T-helper 22 cell (primary cell): ENCODE data around the gene TTC12.

Experiments used
- DNase-seq: peaks from one replicate; pipeline ENCODE4 v3.0.0-alpha.2; 2020; ENCODE audit warnings: low read depth

The TTC12 gene

DNA sequence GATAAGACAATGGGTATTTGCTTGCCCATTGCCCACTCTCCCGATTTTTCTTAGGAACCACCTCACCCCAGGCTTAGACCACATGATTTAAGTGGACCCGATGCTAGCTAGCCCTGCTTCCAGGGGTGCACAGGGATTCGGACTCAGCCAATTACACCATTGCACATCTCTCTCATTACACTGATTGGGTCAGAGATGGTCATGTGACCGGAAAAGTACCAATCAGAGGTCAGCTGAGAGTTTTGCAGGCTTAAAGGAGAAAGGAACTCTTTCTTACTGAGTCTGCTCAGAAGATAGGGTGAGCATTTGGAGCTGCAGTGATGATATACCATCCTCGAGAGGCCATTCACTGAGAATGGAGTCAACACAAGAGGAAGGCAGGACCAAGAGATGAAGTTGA is 61.0 kb downstream of the TTC12 start:
- no peak for DNase-seq

DNA sequence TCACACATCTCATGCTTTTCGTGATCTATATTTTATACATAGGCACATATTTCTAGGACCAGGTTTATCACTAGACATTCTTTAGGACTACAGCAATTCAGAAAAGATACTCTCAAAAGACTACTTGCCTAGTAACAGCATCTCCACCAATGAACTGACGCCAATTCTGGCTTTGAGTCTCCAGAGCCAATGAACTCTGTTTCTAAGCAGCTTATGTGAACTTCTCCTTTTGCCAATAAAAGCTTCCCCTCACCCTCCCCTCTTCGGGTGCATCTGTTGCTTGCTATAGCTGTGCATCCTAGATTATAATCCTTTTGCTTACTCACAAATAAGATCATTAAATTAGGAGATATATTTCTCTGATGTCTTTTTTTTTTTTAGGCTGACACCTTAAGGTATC is 61.8 kb downstream of the TTC12 start:
- no peak for DNase-seq

DNA sequence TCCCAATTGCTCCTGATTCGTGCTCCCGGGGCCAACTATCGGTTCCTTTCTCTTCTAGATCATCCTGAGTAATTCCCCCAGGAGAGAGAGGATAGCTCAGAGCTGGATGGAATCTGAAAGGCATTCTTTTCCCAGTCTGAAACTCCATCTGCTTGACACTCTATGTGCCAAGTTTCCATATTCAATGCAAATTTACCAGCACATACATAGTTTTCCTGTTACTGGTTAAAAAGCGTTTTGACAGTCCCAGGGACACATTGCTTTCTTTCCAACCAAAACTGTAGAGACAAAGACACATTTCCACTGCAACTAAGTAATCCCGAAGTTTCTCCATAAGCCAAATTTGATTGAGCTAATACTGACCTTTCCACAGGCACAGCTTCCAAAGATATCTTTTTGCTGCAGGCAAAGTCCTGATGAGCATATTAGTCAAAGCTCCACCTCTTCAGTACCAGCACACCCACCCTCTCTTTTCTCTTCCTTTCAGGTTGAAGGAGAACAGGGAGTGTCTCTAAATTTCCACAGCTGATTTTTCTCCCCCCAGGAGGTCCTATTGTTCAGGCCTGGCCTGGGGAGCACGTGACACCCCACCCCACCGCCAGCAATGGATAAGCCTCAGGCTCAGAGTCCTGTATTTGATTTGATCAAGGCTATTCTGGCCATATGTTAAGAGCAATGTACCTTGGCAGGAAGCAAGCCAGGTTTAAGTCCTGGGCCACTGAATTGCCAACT is 63.5 kb downstream of the TTC12 start:
- DNase-seq: no peak

DNA sequence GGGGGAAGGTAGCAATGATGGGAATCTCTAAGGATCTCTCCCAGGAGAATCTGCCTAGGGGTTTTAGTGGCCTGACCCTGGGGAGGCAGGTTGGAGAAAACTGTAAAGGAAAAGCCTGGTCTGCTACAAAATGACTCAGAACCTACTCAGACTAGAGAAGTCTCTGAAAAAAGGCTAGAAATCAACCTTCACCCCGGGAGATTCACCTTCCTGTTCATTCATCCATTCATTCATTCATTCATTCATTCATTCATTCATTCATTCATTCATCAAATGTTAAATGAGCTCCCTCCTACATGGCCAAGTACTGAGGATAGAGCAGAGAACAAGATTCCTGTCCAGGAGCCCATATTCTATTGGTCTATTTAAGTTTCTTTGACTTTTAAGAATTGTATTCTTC is 64.3 kb downstream of the TTC12 start:
- DNase-seq: no peak

- DNase-seq: no peak
Observed at GRCh38 chr11:113382121-113382520, 67.7 kb downstream of the TTC12 start.

GRCh38 chr11:113384551-113384950 is 70.2 kb downstream of the TTC12 start:
- no peak for DNase-seq

GRCh38 chr11:113385749-113386148 is 71.4 kb downstream of the TTC12 start:
- no peak for DNase-seq

GRCh38 chr11:113386866-113387265 is 72.5 kb downstream of the TTC12 start:
- DNase-seq: no peak

DNA sequence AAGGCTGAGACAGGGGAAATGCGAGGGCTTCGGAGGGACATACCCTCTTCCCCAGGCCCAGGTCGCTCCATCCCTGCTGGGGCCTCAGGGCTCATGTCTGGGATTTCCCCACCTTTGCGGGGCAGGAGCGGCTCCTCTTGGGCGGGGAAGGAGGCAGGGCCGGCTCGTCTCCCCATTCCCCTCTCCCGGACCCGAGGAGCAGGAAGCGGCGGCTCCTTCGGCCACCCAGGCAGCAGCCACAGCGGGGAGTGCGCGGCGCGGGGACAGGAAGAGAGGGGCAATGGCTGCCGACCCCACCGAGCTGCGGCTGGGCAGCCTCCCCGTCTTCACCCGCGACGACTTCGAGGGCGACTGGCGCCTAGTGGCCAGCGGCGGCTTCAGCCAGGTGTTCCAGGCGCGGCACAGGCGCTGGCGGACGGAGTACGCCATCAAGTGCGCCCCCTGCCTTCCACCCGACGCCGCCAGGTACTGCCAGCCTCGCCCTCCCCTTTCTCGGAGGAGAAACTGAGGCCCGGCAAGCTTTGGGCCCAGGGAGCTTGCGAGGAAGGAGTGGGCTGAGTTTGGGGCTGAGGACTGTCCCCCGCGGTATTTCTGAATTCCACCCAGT is 73.3 kb downstream of the TTC12 start, which contains the start of gene ANKK1:
ANKK1 (plus strand) TSS at position 175 of the 607 bp plus-strand sequence; CDS start at position 281, 106 bp downstream.
- DNase-seq: no peak

DNA sequence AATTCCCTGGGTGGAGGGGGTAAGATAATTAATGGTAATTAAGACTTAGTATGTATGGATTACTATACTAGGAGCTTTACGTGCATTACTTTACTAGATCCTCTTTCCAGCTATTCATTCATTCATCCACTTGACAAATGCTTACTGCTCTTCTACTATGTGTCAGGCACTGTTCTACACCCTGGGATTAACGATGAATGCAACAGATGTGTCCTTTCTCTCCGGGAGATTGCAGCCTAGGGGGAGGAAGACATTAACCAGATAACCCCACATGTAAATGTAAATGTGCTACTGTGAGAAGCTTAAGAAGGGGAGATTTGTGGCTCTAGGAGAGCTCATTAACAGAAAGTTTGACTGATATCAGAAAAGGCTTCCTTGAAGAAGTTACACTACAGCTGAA is 74.9 kb downstream of the TTC12 start:
- no peak for DNase-seq

DNA sequence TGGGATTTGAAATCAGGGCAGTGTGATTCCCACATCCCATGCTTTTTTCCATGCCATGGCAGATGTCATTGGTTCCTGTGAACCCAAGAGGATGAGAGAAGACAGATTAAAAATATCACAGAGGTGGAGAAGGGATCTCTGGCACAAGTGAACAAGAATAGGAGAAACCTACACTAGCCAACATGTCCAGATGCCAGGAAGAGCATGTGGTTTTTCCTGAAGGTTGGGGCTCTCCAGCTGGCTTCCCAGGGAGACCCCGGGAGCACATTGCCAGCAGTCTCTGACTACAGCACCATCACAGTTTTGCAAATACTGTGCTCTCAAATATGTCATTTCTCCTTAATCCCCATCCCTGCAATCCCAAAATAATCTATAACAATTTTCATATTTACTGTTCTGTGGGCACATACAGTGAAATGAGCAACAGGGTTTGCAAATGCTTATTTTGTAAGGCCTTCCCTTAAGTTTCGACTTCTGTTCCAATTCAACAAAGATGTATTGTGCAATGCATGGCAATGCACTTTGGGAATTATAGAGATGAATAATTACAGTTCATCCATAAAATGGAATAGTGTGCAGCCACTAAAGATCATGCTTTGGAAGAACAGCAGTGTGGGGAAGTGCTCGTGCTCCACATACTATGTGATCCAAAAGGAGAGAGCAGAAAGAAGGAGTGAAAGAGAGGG is 78.0 kb downstream of the TTC12 start:
- DNase-seq: no peak

DNA sequence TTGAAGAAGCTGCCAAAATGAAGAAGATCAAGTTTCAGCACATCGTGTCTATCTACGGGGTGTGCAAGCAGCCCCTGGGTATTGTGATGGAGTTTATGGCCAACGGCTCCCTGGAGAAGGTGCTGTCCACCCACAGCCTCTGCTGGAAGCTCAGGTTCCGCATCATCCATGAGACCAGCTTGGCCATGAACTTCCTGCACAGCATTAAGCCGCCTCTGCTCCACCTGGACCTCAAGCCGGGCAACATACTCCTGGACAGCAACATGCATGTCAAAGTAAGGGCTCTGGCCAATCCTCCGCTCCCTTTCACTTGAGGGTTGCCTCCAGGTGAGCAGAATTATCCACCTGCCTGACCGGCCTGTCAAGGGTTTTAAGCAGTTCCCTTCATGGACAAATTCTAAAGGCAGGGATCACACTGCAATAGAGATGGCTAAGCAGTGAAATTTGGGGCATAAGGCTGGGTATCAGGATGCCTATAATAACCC is 79.2 kb downstream of the TTC12 start:
- DNase-seq: no peak

DNA sequence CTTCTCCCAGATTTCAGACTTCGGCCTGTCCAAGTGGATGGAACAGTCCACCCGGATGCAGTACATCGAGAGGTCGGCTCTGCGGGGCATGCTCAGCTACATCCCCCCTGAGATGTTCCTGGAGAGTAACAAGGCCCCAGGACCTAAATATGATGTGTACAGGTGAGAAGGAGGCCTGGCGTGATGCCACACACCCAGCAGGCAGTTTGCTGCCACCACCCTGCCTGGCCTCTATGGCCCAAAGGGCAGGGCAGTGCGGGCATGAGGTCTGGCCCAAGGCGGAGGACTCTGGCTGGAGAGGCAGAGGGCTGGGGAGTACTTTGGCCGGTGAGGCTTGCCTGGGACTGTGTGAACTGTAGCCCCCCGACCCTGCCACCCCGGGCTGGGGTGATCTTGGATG is 80.5 kb downstream of the TTC12 start:
- DNase-seq: no peak

GRCh38 chr11:113395782-113396336 is 81.5 kb downstream of the TTC12 start:
- DNase-seq: no peak

GRCh38 chr11:113396690-113397089 is 82.3 kb downstream of the TTC12 start:
- DNase-seq: no peak

DNA sequence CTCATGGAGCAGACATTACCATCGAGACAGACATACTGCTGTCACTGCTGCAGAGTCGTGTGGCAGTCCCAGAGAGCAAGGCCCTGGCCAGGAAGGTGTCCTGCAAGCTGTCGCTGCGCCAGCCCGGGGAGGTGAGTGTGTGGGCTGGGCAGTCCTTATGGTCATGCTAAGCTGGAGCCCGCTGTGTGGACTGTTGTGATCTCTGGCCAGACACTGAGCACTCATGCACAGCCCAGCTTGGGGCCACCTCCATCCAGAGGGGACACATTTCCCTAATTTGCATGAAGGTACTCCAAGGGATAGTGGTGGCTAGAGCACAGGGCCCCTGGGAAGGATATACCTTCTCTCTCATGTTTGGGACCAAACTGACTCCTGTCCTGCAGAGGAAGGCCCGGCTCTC is 82.8 kb downstream of the TTC12 start:
- DNase-seq: no peak

DNA sequence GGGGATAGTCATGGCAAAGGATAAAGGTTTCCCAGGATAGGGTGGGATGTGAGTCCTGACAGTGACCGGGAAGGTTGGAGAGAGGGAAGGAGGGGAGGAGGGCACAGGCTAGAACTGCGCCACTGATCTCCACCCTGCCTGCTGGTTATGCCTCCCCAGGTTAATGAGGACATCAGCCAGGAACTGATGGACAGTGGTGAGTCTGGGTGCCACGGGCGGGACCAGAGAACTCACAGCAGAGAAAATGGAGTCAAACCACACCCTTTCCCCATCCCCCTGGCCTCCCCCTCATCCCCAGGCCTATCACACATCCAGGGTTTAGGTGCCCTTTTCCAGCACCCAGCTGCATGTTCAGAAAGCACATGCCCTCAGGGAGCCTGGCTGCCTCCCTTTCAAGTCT is 83.4 kb downstream of the TTC12 start:
- no peak for DNase-seq

- DNase-seq: no peak
Observed at GRCh38 chr11:113398669-113399430, 84.5 kb downstream of the TTC12 start.

GRCh38 chr11:113400631-113401230 is 86.3 kb downstream of the TTC12 start:
- DNase-seq: no peak

DNA sequence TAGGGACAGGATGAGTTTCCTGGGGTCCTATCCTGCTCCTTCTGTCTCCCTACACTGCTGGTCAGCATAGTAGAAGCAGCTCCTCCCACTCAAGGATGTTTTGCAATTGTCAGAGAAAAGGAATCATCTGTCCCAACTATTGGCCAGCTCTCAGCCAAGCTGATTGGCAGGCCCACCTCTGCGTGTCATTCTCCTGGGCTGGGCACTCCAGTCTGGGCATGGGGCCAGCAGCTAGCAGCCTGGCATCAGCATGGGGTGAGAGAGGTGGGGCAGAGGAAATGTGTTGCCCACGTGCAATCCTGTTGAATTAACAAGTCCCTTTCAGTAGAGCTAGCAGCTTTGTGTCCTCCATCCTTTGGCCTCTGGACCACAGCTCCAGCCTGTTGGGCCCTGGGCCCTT is 87.3 kb downstream of the TTC12 start:
- DNase-seq: no peak

DNA sequence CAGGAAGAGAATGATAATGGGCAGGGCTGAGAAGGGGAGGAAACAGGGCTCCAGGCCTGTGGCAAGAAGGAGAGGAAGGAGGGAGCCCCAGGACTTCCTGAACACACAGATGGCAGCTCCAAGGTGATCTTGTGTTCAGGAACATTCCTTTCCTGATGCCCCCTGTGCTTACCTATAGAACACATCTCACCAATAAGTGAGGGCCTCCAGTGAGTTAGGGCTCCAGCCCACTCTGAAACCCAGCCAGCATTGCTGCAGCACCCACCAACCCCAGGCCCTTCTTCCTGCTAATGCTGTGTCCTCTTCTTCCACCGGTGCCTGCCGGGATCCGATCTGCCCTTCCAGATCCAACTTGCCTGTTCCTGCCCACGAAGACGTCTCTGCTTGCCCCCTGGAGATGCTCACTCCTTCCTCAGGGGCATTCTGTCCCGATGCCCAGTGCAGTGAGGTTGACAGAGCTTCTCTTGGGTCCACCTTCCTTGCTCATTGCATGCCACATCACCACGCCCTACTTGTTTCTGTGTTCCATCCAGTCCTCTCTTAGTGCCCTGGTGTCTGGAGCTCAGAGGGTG is 90.6 kb downstream of the TTC12 start:
- DNase-seq: no peak
